NT2/D1 (cell line): ENCODE data around the gene C16orf96.

ENCODE experiments used
- DNase-seq: peaks from one replicate; pipeline ENCODE4 v3.0.0-alpha.2; 2011; ENCODE audit warnings: low read depth, low spot score
- H3K27me3 ChIP-seq: 2 replicates; pipeline ENCODE4 v1.6.0; 2011; ENCODE audit warnings: mild to moderate bottlenecking; ENCODE audit not compliant: insufficient read length, insufficient read depth
- H3K36me3 ChIP-seq: 2 replicates; pipeline ENCODE4 v1.6.1; 2011; ENCODE audit warnings: mild to moderate bottlenecking, low read length, mixed read lengths; ENCODE audit not compliant: insufficient read depth, insufficient read length
- H3K4me1 ChIP-seq: 2 replicates; pipeline ENCODE4 v1.5.1; 2011; ENCODE audit not compliant: insufficient read depth, insufficient read length
- H3K4me3 ChIP-seq: 2 replicates; pipeline ENCODE4 v1.5.1; 2011; ENCODE audit warnings: low read depth; ENCODE audit not compliant: insufficient read length
- H3K9ac ChIP-seq: 2 replicates; pipeline ENCODE4 v1.6.0; 2011; ENCODE audit warnings: low read depth; ENCODE audit not compliant: insufficient read length
- H3K9me3 ChIP-seq: 2 replicates; pipeline ENCODE4 v1.5.1; 2011; ENCODE audit warnings: mild to moderate bottlenecking, low read length; ENCODE audit not compliant: insufficient read depth
- SUZ12 ChIP-seq: IDR thresholded peaks from 2 replicates; pipeline ENCODE4 v1.6.1; 2011; ENCODE audit not compliant: insufficient read length, insufficient read depth; ENCODE audit errors: extremely low read depth
- YY1 ChIP-seq: IDR thresholded peaks from 2 replicates; pipeline ENCODE4 v1.6.1; 2011; ENCODE audit not compliant: insufficient read length, insufficient read depth
- ZNF274 ChIP-seq: IDR thresholded peaks from 2 replicates; pipeline ENCODE4 v1.6.1; 2011; ENCODE audit warnings: mild to moderate bottlenecking, low read depth, low read length

Gene C16orf96

GRCh38 chr16:4511441-4512082 lies 44.6 kb upstream of the C16orf96 start:
- TF ChIP-seq ZNF274, result no peak
- TF ChIP-seq SUZ12, result no peak
- Histone ChIP-seq H3K36me3 (peaks cover 86% of the 10 kb centered on the region), H3K4me1 (peaks cover 2% of the 10 kb centered on the region), H3K9me3 (no peaks in the 10 kb centered on the region), H3K9ac (peak overlapping the region; percentile 0), H3K4me3 (no peak overlapping the region), H3K27me3 (no peaks in the 10 kb centered on the region)
- DNase-seq, result peak; percentile 65

- Histone ChIP-seq H3K4me3 (no peak overlapping the region), H3K9ac (no peak overlapping the region), H3K27me3 (no peaks in the 10 kb centered on the region), H3K36me3 (peaks cover 77% of the 10 kb centered on the region), H3K4me1 (peaks cover 2% of the 10 kb centered on the region), H3K9me3 (no peaks in the 10 kb centered on the region)
- no peak for TF ChIP-seq YY1
- no peak for TF ChIP-seq ZNF274
- TF ChIP-seq SUZ12, result no peak
- no peak for DNase-seq
Measured at GRCh38 chr16:4512473-4512872, 43.7 kb upstream of the C16orf96 start.

DNA sequence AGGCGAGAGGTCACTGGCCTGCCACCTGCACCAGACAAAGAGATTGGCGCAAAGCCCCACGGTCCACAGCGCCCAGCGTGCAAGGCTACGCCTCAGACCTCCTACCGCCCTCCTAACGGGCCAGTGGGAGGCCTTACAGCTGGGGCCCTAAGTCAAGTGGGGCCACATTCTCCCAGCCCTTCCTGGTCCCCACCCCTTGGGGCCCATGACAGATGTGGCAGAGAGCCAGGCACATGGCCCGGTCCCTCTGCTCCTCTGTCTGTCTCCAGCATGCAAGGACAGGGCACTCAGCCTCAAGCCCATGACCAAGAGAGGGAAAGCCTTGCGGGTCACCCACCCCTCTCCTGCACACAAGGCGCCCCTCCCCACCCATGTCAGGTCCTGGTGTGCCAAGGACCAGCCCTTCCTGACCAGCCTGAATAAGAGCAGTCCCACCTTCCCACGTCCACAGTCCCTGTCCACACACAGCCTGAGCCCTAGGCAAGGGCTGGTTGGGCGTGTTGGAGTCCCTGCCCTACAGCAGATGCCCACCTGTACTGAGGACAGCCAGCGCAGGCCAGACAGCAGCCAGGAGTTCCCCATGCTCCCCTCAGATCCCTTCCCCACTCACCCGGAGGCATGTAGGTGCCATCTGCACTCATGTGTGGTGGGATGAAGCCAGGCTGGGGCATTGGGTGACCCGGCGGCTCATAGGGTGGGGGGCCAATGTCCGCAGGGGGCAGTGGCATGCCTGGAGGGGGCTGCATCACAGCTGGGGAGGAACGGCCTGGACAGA lies 42.9 kb upstream of the C16orf96 start:
- Histone ChIP-seq H3K36me3 (peaks cover 69% of the 10 kb centered on the region), H3K4me1 (peaks cover 2% of the 10 kb centered on the region), H3K9me3 (no peaks in the 10 kb centered on the region), H3K4me3 (no peak overlapping the region), H3K9ac (no peak overlapping the region), H3K27me3 (no peaks in the 10 kb centered on the region)
- TF ChIP-seq SUZ12 (no peak), YY1 (no peak), ZNF274 (no peak)
- DNase-seq, result no peak

- Histone ChIP-seq H3K9ac (no peak overlapping the region), H3K36me3 (peaks cover 63% of the 10 kb centered on the region), H3K27me3 (no peaks in the 10 kb centered on the region), H3K4me3 (no peak overlapping the region), H3K9me3 (no peaks in the 10 kb centered on the region), H3K4me1 (peaks cover 2% of the 10 kb centered on the region)
- DNase-seq, result no peak
- TF ChIP-seq YY1, result no peak
- no peak for TF ChIP-seq ZNF274
- TF ChIP-seq SUZ12, result no peak
Measured at GRCh38 chr16:4513881-4514280, 42.3 kb upstream of the C16orf96 start.

DNA sequence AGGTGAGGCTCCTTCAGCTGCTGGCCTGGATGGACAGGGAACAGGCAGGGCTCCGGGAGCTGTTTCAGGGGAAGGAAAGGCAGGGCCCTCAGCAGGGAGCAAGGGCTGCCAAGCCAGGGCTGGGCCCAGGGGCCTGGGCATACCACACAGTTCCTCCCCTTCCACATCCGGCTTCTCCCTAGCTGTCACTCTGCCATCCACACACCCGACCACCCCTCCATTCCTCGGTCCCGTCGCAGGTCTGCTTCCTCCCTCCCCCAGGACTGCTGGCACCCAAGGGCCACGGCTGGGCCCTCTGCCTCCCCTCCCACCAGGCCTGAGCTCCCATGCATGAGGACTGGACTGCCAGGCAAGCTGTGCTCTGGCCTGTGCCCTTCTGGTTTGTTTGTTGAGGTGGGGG lies 41.5 kb upstream of the C16orf96 start:
- Histone ChIP-seq H3K9me3 (no peaks in the 10 kb centered on the region), H3K36me3 (peaks cover 56% of the 10 kb centered on the region), H3K4me3 (no peak overlapping the region), H3K27me3 (no peaks in the 10 kb centered on the region), H3K4me1 (peaks cover 2% of the 10 kb centered on the region), H3K9ac (no peak overlapping the region)
- DNase-seq, result no peak
- TF ChIP-seq ZNF274 (no peak), SUZ12 (no peak), YY1 (no peak)

DNA sequence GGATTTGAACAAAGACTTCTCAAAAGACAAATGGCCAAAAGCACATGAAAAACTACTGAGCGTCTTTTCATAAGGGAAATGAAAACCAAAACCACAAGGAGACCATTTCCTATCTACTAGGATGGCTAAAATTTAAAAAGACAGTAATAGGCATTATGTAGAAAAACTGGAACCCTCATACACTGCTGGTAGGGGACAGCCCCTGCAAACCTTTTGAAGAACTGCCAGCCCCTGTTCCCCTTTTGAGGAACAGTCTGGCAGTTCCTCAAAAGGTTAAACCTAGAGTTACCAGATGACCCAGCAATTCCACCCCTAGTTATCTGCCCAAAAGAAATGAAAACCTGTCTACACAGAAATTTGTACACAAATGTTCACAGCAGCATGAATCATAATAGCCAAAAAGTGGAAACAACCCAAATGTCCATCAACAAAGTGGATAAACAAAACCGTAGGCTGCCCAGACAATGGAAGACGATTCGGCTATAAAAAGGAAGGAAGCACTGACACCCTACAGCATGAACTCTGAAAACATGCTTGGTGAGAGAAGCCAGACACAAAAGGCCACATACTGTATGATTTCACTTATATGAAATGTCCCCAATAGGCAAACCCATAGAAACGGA lies 40.4 kb upstream of the C16orf96 start:
- no peak overlapping the region for H3K9ac ChIP-seq
- H3K27me3 ChIP-seq, result no peaks in the 10 kb centered on the region
- peaks cover 2% of the 10 kb centered on the region for H3K4me1 ChIP-seq
- no peaks in the 10 kb centered on the region for H3K9me3 ChIP-seq
- TF ChIP-seq ZNF274 (no peak), YY1 (no peak)
- H3K4me3 ChIP-seq, result no peak overlapping the region
- DNase-seq, result no peak
- peaks cover 45% of the 10 kb centered on the region for H3K36me3 ChIP-seq

- Histone ChIP-seq H3K27me3 (no peaks in the 10 kb centered on the region), H3K9ac (no peak overlapping the region), H3K36me3 (peaks cover 31% of the 10 kb centered on the region), H3K9me3 (no peaks in the 10 kb centered on the region), H3K4me1 (peaks cover 11% of the 10 kb centered on the region), H3K4me3 (no peak overlapping the region)
- DNase-seq, result peak; percentile 63
- no peak for TF ChIP-seq ZNF274
- TF ChIP-seq SUZ12, result no peak
- TF ChIP-seq YY1, result no peak
Measured at GRCh38 chr16:4517812-4518680, 38.1 kb upstream of the C16orf96 start.
